ENCODE measurements around the gene IL24. TPM values are rescaled to one million over a fixed set of nuclear protein-coding genes. Genes with fewer than 3 reads are reported as not detected.
"Not testable (repeated sequence)": the region's sequence is repeated elsewhere in the genome, so short reads cannot be mapped to it uniquely, and the experiment has no call there.

The IL24 gene, protein sequence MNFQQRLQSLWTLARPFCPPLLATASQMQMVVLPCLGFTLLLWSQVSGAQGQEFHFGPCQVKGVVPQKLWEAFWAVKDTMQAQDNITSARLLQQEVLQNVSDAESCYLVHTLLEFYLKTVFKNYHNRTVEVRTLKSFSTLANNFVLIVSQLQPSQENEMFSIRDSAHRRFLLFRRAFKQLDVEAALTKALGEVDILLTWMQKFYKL
- total RNA-seq = not detected
- long read RNA-seq = 0 reads

DNA sequence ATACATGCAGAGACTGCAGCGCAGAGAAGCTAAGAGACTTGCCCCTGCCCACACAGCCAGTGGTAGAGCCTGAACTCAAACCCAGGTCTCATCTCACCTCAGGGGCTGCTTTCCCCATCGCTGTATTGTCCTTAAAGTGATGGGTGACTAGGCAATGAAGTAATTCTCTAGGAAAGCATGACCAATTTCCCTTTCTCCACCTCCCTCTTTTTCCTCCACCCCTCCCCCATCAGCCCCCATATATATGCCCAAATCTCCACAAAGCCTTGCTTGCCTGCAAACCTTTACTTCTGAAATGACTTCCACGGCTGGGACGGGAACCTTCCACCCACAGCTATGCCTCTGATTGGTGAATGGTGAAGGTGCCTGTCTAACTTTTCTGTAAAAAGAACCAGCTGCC is at the start of gene IL24:
TSS of gene IL24 (plus strand) at position 269 of the 400 bp plus-strand sequence. CDS start 390 bp downstream, outside the sequence.
- Histone ChIP-seq H3K27ac (no peak within 1 kb of the TSS), H3K36me3 (no peaks in the 10 kb centered on the region), H3K4me1 (peaks cover 23% of the 10 kb centered on the region), H3K27me3 (ENCODE audit: low read depth) (no peaks in the 10 kb centered on the region), H3K9me3 (no peaks in the 10 kb centered on the region), H3K4me3 (no peak within 1 kb of the TSS)
- ATAC-seq = no peak
- DNase-seq = no peak
- intact Hi-C loops (cut with DNase I) = no loop called here
- TF ChIP-seq, protein P1, sequence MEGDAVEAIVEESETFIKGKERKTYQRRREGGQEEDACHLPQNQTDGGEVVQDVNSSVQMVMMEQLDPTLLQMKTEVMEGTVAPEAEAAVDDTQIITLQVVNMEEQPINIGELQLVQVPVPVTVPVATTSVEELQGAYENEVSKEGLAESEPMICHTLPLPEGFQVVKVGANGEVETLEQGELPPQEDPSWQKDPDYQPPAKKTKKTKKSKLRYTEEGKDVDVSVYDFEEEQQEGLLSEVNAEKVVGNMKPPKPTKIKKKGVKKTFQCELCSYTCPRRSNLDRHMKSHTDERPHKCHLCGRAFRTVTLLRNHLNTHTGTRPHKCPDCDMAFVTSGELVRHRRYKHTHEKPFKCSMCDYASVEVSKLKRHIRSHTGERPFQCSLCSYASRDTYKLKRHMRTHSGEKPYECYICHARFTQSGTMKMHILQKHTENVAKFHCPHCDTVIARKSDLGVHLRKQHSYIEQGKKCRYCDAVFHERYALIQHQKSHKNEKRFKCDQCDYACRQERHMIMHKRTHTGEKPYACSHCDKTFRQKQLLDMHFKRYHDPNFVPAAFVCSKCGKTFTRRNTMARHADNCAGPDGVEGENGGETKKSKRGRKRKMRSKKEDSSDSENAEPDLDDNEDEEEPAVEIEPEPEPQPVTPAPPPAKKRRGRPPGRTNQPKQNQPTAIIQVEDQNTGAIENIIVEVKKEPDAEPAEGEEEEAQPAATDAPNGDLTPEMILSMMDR (IDR thresholded peaks at IDR 0.05) = no peak

DNA sequence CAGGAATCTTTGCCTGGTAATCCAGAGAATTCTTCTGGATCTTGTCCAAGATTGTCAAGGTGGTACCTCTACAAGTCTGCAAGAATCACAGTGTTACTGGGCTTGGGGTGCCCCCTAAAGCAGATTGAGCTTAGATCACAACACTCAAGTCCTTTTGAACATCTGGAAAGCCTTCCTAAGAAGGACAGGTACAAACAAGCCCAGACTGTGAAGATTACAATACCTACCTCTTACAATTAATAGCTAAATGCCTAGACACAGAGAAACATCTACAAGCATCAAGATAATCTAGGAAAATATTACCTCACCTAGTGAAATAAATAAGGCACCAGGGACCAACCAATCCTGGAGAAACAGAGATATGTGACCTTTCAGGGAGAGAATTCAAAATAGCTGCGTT is 49.3 kb upstream of the IL24 start:
- intact Hi-C loops (cut with DNase I) = no loop called here
- ATAC-seq = no peak
- DNase-seq = no peak
- H3K27ac ChIP-seq = no peak overlapping the region
- no peaks in the 10 kb centered on the region for H3K36me3 ChIP-seq
- H3K4me1 ChIP-seq = no peaks in the 10 kb centered on the region
- TF ChIP-seq, protein P1 (IDR thresholded peaks at IDR 0.05) = no peak
- H3K9me3 ChIP-seq = no peaks in the 10 kb centered on the region
- no peak overlapping the region for H3K4me3 ChIP-seq
- no peaks in the 10 kb centered on the region for H3K27me3 ChIP-seq (ENCODE audit: low read depth)

DNA sequence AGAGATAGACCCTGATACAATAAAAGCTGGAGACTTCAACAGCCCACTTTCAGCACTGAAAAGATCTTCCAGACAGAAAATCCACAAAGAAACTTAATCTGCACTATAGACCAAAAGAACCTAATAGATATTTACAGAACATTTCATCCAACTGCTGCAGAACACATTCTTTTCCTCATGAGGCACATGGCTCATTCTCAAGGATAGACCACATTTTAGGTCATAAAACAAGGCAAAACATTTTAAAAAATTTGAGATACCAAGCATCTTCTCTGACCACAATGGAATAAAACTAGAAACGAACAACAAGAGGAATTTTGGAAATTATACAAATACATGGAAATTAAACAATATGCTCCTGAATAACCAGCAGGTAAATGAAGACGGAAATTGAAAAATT is 46.8 kb upstream of the IL24 start:
- H3K27ac ChIP-seq = no peak overlapping the region
- TF ChIP-seq, protein P1 (IDR thresholded peaks at IDR 0.05) = no peak
- intact Hi-C loops (cut with DNase I) = no loop called here
- no peaks in the 10 kb centered on the region for H3K36me3 ChIP-seq
- no peak for ATAC-seq
- no peak overlapping the region for H3K4me3 ChIP-seq
- H3K4me1 ChIP-seq = no peaks in the 10 kb centered on the region
- DNase-seq = no peak
- H3K27me3 ChIP-seq (ENCODE audit: low read depth) = no peaks in the 10 kb centered on the region
- no peaks in the 10 kb centered on the region for H3K9me3 ChIP-seq

DNA sequence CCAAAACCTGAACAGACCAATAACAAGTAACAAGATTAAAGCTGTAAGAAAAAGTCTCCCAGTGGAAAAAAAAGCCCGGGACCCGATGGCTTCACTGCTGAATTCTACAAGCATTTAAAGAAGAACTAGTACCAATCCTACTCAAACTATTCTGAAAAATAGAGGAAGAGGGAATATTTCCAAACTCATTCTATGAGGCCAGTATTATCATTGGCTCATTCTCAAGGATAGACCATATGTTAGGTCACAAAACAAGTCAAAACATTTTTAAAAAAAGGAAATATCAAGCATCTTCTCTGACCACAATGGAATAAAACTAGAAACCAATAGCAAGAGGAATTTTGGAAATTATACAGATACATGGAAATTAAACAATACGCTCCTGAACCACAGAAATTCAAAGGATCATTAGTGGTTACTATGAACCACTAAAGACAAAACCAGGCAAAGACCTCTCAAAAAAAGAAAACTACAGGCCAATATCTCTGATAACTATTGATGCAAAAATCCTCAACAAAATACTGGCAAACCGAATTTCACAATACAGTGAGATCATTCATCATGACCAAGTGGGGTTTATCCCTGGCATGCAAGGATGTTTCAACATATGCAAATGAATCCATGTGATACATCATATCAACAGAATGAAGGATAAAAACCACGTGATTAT is 45.8 kb upstream of the IL24 start:
- Histone ChIP-seq H3K4me1 (no peaks in the 10 kb centered on the region), H3K36me3 (no peaks in the 10 kb centered on the region), H3K4me3 (no peak overlapping the region), H3K27me3 (ENCODE audit: low read depth) (no peaks in the 10 kb centered on the region), H3K9me3 (no peaks in the 10 kb centered on the region), H3K27ac (no peak overlapping the region)
- no peak for ATAC-seq
- no peak for DNase-seq
- TF ChIP-seq, protein P1 (IDR thresholded peaks at IDR 0.05) = no peak
- intact Hi-C loops (cut with DNase I) = no loop called here

DNA sequence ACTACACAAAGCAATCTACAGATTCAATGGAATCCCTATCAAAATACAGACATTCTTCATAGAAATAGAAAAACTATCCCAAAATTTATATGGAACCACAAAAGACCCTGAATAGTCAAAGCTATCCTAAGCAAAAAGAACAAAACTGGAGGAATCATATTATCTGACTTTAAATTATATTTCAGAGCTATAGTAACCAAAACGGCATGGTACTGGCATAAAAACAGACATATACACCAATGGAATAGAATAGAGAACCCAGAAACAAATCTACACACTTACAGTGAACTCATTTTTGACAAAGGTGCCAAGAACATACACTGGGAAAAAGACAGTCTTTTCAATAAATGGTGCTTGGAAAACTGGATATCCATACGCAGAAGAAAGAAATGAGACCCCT is 44.6 kb upstream of the IL24 start:
- DNase-seq; H3K27ac ChIP-seq; H3K4me3 ChIP-seq; H3K4me1 ChIP-seq; H3K9me3 ChIP-seq; H3K27me3 ChIP-seq (ENCODE audit: low read depth); intact Hi-C loops (cut with DNase I); H3K36me3 ChIP-seq; ATAC-seq: not testable (repeated sequence)

DNA sequence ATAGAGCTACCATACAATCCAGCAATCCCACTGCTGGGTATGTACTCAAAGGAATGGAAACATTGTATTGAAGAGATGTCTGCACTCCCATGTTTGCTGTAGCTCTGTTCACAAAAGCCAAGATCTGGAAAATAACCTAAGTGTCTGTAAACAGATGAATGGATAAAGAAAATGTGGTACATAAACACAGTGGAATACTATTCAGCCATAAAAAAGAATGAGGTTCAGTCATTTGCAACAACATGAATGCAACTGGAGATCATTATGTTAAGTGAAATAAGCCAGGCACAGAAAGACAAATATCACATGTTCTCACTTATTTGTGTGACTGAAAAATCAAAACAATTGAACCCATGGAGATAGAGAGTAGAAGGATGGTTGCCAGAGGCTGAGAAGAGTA is 43.5 kb upstream of the IL24 start:
- intact Hi-C loops (cut with DNase I) = not testable (repeated sequence)

More for the DNA sequence above, 43.5 kb upstream of the IL24 start:
- H3K4me1 ChIP-seq; H3K9me3 ChIP-seq; H3K27me3 ChIP-seq (ENCODE audit: low read depth); H3K4me3 ChIP-seq; H3K27ac ChIP-seq; H3K36me3 ChIP-seq; ATAC-seq; DNase-seq: not testable (repeated sequence)
